Measurements from ENCODE around the gene SRPK2. TPM values are rescaled to one million over a fixed set of nuclear protein-coding genes. Genes with fewer than 3 reads are reported as not detected.

The SRPK2 gene
- polyA plus RNA-seq, 1 donor, result 26.7 TPM

GRCh38 chr7:105229641-105230040 is 159.1 kb downstream of the SRPK2 start:
- no CpG with 5 or more reads among the region's 5 CpGs for WGBS (ENCODE audit: insufficient coverage, low lambda C conversion rate)
- H3K4me3 ChIP-seq (ENCODE audit: low read length), result no peak overlapping the region
- H3K4me1 ChIP-seq (ENCODE audit: control insufficient read depth, insufficient read depth, low read length), result no peaks in the 10 kb centered on the region
- DNase-seq, result no peak
- no peaks in the 10 kb centered on the region for H3K9me3 ChIP-seq (ENCODE audit: control insufficient read depth, low read depth, low read length)
- H3K27me3 ChIP-seq (ENCODE audit: control insufficient read depth, insufficient read depth, low read length), result no peaks in the 10 kb centered on the region
- H3K27ac ChIP-seq (ENCODE audit: low read length), result no peak overlapping the region
- H3K36me3 ChIP-seq (ENCODE audit: control insufficient read depth, insufficient read depth, low read length), result peaks cover 6% of the 10 kb centered on the region

- Histone ChIP-seq H3K36me3 (ENCODE audit: control insufficient read depth, insufficient read depth, low read length) (peaks cover 6% of the 10 kb centered on the region), H3K4me3 (ENCODE audit: low read length) (no peak overlapping the region), H3K27me3 (ENCODE audit: control insufficient read depth, insufficient read depth, low read length) (no peaks in the 10 kb centered on the region), H3K4me1 (ENCODE audit: control insufficient read depth, insufficient read depth, low read length) (no peaks in the 10 kb centered on the region), H3K27ac (ENCODE audit: low read length) (no peak overlapping the region), H3K9me3 (ENCODE audit: control insufficient read depth, low read depth, low read length) (no peaks in the 10 kb centered on the region)
- no CpG with 5 or more reads among the region's 20 CpGs for WGBS (ENCODE audit: insufficient coverage, low lambda C conversion rate)
- DNase-seq, result no peak
Measured at GRCh38 chr7:105228555-105228954, 160.2 kb downstream of the SRPK2 start.

- 86% methylated on average over 1 of the region's 2 CpGs for WGBS (ENCODE audit: insufficient coverage, low lambda C conversion rate)
- Histone ChIP-seq H3K4me3 (ENCODE audit: low read length) (no peak overlapping the region), H3K9me3 (ENCODE audit: control insufficient read depth, low read depth, low read length) (no peaks in the 10 kb centered on the region), H3K4me1 (ENCODE audit: control insufficient read depth, insufficient read depth, low read length) (peaks cover 7% of the 10 kb centered on the region), H3K27me3 (ENCODE audit: control insufficient read depth, insufficient read depth, low read length) (no peaks in the 10 kb centered on the region), H3K36me3 (ENCODE audit: control insufficient read depth, insufficient read depth, low read length) (peaks cover 6% of the 10 kb centered on the region), H3K27ac (ENCODE audit: low read length) (no peak overlapping the region)
- no peak for DNase-seq
Measured at GRCh38 chr7:105227391-105227790, 161.3 kb downstream of the SRPK2 start.

GRCh38 chr7:105224884-105225651 is 163.7 kb downstream of the SRPK2 start:
- no peak overlapping the region for H3K27ac ChIP-seq (ENCODE audit: low read length)
- WGBS (ENCODE audit: insufficient coverage, low lambda C conversion rate), result 95% methylated on average over 3 of the region's 6 CpGs
- no peaks in the 10 kb centered on the region for H3K27me3 ChIP-seq (ENCODE audit: control insufficient read depth, insufficient read depth, low read length)
- H3K4me3 ChIP-seq (ENCODE audit: low read length), result no peak overlapping the region
- no peaks in the 10 kb centered on the region for H3K36me3 ChIP-seq (ENCODE audit: control insufficient read depth, insufficient read depth, low read length)
- H3K4me1 ChIP-seq (ENCODE audit: control insufficient read depth, insufficient read depth, low read length), result peaks cover 7% of the 10 kb centered on the region
- H3K9me3 ChIP-seq (ENCODE audit: control insufficient read depth, low read depth, low read length), result no peaks in the 10 kb centered on the region
- DNase-seq, result no peak

GRCh38 chr7:105222953-105223352 is 165.8 kb downstream of the SRPK2 start:
- no peaks in the 10 kb centered on the region for H3K9me3 ChIP-seq (ENCODE audit: control insufficient read depth, low read depth, low read length)
- WGBS (ENCODE audit: insufficient coverage, low lambda C conversion rate), result no CpG with 5 or more reads among the region's 5 CpGs
- H3K27me3 ChIP-seq (ENCODE audit: control insufficient read depth, insufficient read depth, low read length), result no peaks in the 10 kb centered on the region
- no peak overlapping the region for H3K27ac ChIP-seq (ENCODE audit: low read length)
- no peak overlapping the region for H3K4me3 ChIP-seq (ENCODE audit: low read length)
- no peaks in the 10 kb centered on the region for H3K36me3 ChIP-seq (ENCODE audit: control insufficient read depth, insufficient read depth, low read length)
- no peak for DNase-seq
- peaks cover 7% of the 10 kb centered on the region for H3K4me1 ChIP-seq (ENCODE audit: control insufficient read depth, insufficient read depth, low read length)

GRCh38 chr7:105219771-105220160 is 169.0 kb downstream of the SRPK2 start:
- Histone ChIP-seq H3K4me3 (ENCODE audit: low read length) (no peak overlapping the region), H3K4me1 (ENCODE audit: control insufficient read depth, insufficient read depth, low read length) (peaks cover 7% of the 10 kb centered on the region), H3K9me3 (ENCODE audit: control insufficient read depth, low read depth, low read length) (no peaks in the 10 kb centered on the region), H3K36me3 (ENCODE audit: control insufficient read depth, insufficient read depth, low read length) (no peaks in the 10 kb centered on the region), H3K27ac (ENCODE audit: low read length) (no peak overlapping the region), H3K27me3 (ENCODE audit: control insufficient read depth, insufficient read depth, low read length) (no peaks in the 10 kb centered on the region)
- 86% methylated on average over 1 of the region's 2 CpGs for WGBS (ENCODE audit: insufficient coverage, low lambda C conversion rate)
- no peak for DNase-seq

GRCh38 chr7:105218939-105219770 is 169.6 kb downstream of the SRPK2 start:
- 100% methylated on average over 1 of the region's 11 CpGs for WGBS (ENCODE audit: insufficient coverage, low lambda C conversion rate)
- Histone ChIP-seq H3K27ac (ENCODE audit: low read length) (no peak overlapping the region), H3K9me3 (ENCODE audit: control insufficient read depth, low read depth, low read length) (no peaks in the 10 kb centered on the region)

GRCh38 chr7:105218215-105218614 is 170.5 kb downstream of the SRPK2 start:
- Histone ChIP-seq H3K4me1 (ENCODE audit: control insufficient read depth, insufficient read depth, low read length) (peaks cover 6% of the 10 kb centered on the region), H3K9me3 (ENCODE audit: control insufficient read depth, low read depth, low read length) (no peaks in the 10 kb centered on the region), H3K4me3 (ENCODE audit: low read length) (no peak overlapping the region), H3K27ac (ENCODE audit: low read length) (no peak overlapping the region), H3K36me3 (ENCODE audit: control insufficient read depth, insufficient read depth, low read length) (no peaks in the 10 kb centered on the region), H3K27me3 (ENCODE audit: control insufficient read depth, insufficient read depth, low read length) (no peaks in the 10 kb centered on the region)
- 100% methylated on average over 2 of the region's 4 CpGs for WGBS (ENCODE audit: insufficient coverage, low lambda C conversion rate)
- DNase-seq, result no peak

More at GRCh38 chr7:105218939-105219770, 169.6 kb downstream of the SRPK2 start:
- Histone ChIP-seq H3K36me3 (ENCODE audit: control insufficient read depth, insufficient read depth, low read length) (no peaks in the 10 kb centered on the region), H3K27me3 (ENCODE audit: control insufficient read depth, insufficient read depth, low read length) (no peaks in the 10 kb centered on the region), H3K4me3 (ENCODE audit: low read length) (no peak overlapping the region), H3K4me1 (ENCODE audit: control insufficient read depth, insufficient read depth, low read length) (peaks cover 7% of the 10 kb centered on the region)
- no peak for DNase-seq

- Histone ChIP-seq H3K27ac (ENCODE audit: low read length) (no peak overlapping the region), H3K9me3 (ENCODE audit: control insufficient read depth, low read depth, low read length) (no peaks in the 10 kb centered on the region), H3K4me1 (ENCODE audit: control insufficient read depth, insufficient read depth, low read length) (no peaks in the 10 kb centered on the region), H3K36me3 (ENCODE audit: control insufficient read depth, insufficient read depth, low read length) (no peaks in the 10 kb centered on the region), H3K27me3 (ENCODE audit: control insufficient read depth, insufficient read depth, low read length) (no peaks in the 10 kb centered on the region), H3K4me3 (ENCODE audit: low read length) (no peak overlapping the region)
- WGBS (ENCODE audit: insufficient coverage, low lambda C conversion rate), result 75% methylated on average over 2 of the region's 3 CpGs
- DNase-seq, result no peak
Measured at GRCh38 chr7:105216786-105217185, 171.9 kb downstream of the SRPK2 start.

- H3K36me3 ChIP-seq (ENCODE audit: control insufficient read depth, insufficient read depth, low read length), result no peaks in the 10 kb centered on the region
- DNase-seq, result no peak
- H3K27me3 ChIP-seq (ENCODE audit: control insufficient read depth, insufficient read depth, low read length), result no peaks in the 10 kb centered on the region
- no peak overlapping the region for H3K4me3 ChIP-seq (ENCODE audit: low read length)
- H3K4me1 ChIP-seq (ENCODE audit: control insufficient read depth, insufficient read depth, low read length), result no peaks in the 10 kb centered on the region
- H3K27ac ChIP-seq (ENCODE audit: low read length), result no peak overlapping the region
- no peaks in the 10 kb centered on the region for H3K9me3 ChIP-seq (ENCODE audit: control insufficient read depth, low read depth, low read length)
- whole genome bisulfite sequencing (ENCODE audit: insufficient coverage, low lambda C conversion rate), result no CpG with 5 or more reads among the region's 1 CpG
Measured at GRCh38 chr7:105215821-105216220, 172.9 kb downstream of the SRPK2 start.
